Brain microvascular endothelial cell (primary cell): ENCODE data around the gene KIAA2012.
A peak's percentile ranks its signal among the peaks of the same experiment; 100 is the strongest.

ENCODE experiments used
- DNase-seq: peaks from one replicate; pipeline ENCODE4 v3.0.0-alpha.2; 2020
- H3K27ac ChIP-seq: fragments of 250-450 bp; sonication (Bioruptor Pico); 2 replicates; pipeline ENCODE4 v1.5.1; 2020; ENCODE audit warnings: mild to moderate bottlenecking, moderate library complexity
- H3K27me3 ChIP-seq: fragments of 250-450 bp; sonication (Bioruptor Pico); replicated peaks from 2 replicates; pipeline ENCODE4 v1.5.1; 2020; ENCODE audit warnings: mild to moderate bottlenecking
- H3K36me3 ChIP-seq: fragments of 250-450 bp; sonication (Bioruptor Pico); replicated peaks from 2 replicates; pipeline ENCODE4 v1.5.1; 2020; ENCODE audit warnings: mild to moderate bottlenecking
- H3K4me3 ChIP-seq: 2 replicates; pipeline ENCODE4 v1.5.1; 2011; ENCODE audit warnings: low read depth, mild to moderate bottlenecking, control low read depth, low read length, moderate library complexity
- in situ Hi-C: cut with HindIII; loops from 2 replicates; pipeline ENCODE4 v1.10.0; 2017; ENCODE audit warnings: low sequenced_read_pairs, low pct_ligation_motif_present
- TF ChIP-seq, protein P1 (sequence below): IDR thresholded peaks from 2 replicates; pipeline ENCODE4 v1.5.1; 2011; ENCODE audit warnings: low read depth, mild to moderate bottlenecking, moderate library complexity, low read length, control low read depth, inconsistent platforms; ENCODE audit errors: missing control alignments

KIAA2012 gene

DNA sequence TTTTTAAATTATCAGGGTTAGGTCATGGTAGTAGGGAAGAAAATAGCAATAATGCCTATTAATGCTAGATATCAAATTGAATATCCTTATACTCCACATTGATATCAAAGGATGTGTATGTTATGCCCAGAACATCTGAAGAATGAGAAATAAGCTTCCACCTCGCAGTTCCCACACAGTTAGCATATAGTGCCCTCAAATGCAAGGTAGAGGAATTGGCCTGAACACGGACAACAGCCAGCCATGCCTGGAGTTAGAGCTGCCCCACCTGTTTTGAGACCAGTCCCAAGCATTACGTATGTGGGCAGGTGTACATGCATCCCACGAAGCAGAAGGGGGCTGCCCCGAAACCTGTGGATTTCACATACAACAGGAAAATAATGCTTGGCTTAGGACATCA lies 85.7 kb downstream of the KIAA2012 start:
- TF ChIP-seq, protein P1, sequence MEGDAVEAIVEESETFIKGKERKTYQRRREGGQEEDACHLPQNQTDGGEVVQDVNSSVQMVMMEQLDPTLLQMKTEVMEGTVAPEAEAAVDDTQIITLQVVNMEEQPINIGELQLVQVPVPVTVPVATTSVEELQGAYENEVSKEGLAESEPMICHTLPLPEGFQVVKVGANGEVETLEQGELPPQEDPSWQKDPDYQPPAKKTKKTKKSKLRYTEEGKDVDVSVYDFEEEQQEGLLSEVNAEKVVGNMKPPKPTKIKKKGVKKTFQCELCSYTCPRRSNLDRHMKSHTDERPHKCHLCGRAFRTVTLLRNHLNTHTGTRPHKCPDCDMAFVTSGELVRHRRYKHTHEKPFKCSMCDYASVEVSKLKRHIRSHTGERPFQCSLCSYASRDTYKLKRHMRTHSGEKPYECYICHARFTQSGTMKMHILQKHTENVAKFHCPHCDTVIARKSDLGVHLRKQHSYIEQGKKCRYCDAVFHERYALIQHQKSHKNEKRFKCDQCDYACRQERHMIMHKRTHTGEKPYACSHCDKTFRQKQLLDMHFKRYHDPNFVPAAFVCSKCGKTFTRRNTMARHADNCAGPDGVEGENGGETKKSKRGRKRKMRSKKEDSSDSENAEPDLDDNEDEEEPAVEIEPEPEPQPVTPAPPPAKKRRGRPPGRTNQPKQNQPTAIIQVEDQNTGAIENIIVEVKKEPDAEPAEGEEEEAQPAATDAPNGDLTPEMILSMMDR, result peak; percentile 60
- H3K27ac ChIP-seq, result no peak overlapping the region
- no peaks in the 10 kb centered on the region for H3K36me3 ChIP-seq
- H3K27me3 ChIP-seq, result no peaks in the 10 kb centered on the region
- H3K4me3 ChIP-seq, result no peak overlapping the region
- in situ Hi-C loops, result no loop called here
- no peak for DNase-seq

DNA sequence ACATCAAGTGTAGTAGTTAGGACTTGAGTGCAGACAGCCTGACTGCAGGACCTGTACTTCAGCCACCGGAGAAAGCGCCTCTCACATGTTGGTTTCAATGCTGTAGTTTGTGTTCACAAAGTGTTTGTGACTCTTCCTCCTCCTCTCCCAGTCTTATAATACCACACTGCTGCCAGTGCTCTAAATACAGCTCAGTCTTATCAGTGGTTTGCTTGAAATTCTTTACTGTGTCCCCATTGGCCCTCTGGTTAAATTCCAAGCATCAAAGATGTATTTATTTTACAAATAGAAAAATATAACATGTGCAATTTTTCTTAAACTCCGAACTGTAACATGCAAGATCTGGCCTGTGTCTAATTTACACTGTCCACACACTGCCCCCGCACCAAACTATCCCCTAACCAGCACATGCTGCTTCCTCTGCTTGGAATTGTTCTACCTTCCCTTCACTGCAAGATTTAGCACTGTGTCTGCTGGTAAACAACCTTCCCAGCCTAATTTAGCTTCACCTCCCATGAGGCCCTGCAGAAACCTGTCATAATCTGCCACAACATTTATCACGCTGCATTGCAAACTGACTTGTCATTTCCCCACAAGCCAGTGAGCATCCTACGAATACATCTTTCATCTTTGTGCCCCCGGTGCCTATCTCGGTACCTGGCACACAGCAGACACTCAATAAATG lies 88.2 kb downstream of the KIAA2012 start:
- in situ Hi-C loops, result no loop called here
- Histone ChIP-seq H3K36me3 (no peaks in the 10 kb centered on the region), H3K4me3 (no peak overlapping the region), H3K27ac (no peak overlapping the region), H3K27me3 (no peaks in the 10 kb centered on the region)
- no peak for DNase-seq
- TF ChIP-seq, protein P1, result no peak

DNA sequence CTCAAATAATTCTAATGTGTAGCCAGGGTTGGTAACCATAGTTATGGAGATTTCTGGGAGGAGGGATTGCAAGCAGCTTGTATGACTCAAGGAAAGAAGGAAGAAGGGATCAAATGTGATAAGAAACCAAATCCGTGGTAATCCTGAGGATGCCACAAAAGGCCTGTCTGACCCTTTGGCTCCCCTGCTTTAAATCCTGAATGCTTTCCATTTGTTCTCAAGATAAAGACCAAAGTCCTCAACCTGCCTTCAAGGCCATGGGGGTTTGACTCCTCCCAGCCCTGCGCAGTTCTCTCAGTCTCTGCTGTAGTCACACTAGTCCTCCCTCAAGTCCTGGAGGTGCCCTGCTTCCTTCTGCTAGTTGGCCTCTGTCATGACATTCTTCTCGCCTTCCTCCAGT lies 91.4 kb downstream of the KIAA2012 start:
- no peak for DNase-seq
- no peaks in the 10 kb centered on the region for H3K36me3 ChIP-seq
- TF ChIP-seq, protein P1, result no peak
- H3K4me3 ChIP-seq, result no peak overlapping the region
- in situ Hi-C loops, result no loop called here
- no peak overlapping the region for H3K27ac ChIP-seq
- no peaks in the 10 kb centered on the region for H3K27me3 ChIP-seq

DNA sequence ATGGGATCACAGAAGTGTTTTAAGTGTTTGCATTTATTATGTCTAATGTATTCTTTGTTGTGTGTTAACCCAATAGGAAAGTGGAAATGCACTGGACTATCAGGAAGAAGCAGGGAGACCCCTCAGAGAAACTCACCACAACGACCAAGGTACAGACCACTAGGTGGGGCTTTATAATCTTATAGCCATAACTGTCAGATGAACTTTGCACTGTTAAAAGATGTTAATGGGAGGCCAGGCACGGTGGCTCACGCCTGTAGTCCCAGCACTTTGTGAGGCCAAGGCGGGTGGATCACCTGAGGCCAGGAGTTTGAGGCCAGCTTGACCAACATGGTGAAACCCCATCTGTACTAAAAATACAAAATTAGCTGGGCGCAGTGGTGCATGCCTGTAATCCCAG lies 92.2 kb downstream of the KIAA2012 start:
- no peak overlapping the region for H3K4me3 ChIP-seq
- no peaks in the 10 kb centered on the region for H3K27me3 ChIP-seq
- no peak for DNase-seq
- in situ Hi-C loops, result no loop called here
- no peaks in the 10 kb centered on the region for H3K36me3 ChIP-seq
- TF ChIP-seq, protein P1, result no peak
- no peak overlapping the region for H3K27ac ChIP-seq

DNA sequence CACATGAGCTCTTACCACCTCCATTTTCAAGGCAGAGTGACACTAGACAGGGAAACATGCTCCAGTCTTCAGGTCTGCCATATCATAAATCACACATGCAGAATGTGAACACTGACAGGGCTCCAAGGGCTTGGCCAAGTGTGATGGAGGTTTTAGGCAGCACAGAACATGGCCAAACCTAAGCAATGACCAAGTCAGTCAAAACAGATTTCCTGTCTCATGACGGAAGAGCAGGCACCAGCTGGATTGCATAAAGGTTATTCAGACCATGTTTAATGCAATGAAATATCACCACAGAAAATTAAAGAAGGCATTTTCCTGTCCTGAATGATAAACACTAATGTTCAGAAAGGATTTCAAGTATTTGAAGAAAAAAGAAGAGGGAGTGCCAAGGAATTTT lies 92.9 kb downstream of the KIAA2012 start:
- in situ Hi-C loops, result no loop called here
- TF ChIP-seq, protein P1, result no peak
- Histone ChIP-seq H3K27me3 (no peaks in the 10 kb centered on the region), H3K27ac (no peak overlapping the region), H3K4me3 (no peak overlapping the region), H3K36me3 (no peaks in the 10 kb centered on the region)
- DNase-seq, result no peak

DNA sequence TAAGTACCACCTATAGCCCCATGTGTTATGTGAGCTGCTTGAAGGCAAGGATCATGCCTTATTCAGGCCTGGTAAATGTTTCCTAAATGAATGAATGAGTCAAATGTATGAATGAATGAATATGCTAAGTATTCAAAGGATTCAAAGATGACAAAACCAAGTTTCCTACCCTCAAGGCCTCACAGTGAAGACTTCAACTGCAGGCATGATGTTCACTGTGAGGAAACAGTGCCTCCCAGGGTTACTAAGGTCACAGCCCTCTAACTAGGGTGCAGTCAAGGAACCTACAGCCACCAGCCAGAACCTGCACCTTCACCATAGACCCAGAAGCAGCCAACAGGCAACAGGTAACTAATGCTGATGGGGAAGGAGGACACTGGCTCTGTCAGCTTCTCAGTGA lies 96.1 kb downstream of the KIAA2012 start:
- TF ChIP-seq, protein P1, result no peak
- no peaks in the 10 kb centered on the region for H3K36me3 ChIP-seq
- no peak overlapping the region for H3K27ac ChIP-seq
- H3K4me3 ChIP-seq, result no peak overlapping the region
- in situ Hi-C loops, result no loop called here
- no peak for DNase-seq
- no peaks in the 10 kb centered on the region for H3K27me3 ChIP-seq
